Activated CD8-positive, alpha-beta T cell treated with anti-CD3 and anti-CD28 coated beads for 36 hours (primary cell): Measurements from ENCODE around the gene AGR3. TPM values are rescaled to one million over a fixed set of nuclear protein-coding genes. Genes with fewer than 3 reads are reported as not detected.

Experiments
- ATAC-seq: fragments of 200-7000 bp; cut with Tn5 transposase; one replicate; pipeline ENCODE4 v1.10.0; 2021; ENCODE audit warnings: mild to moderate bottlenecking, moderate library complexity
- CTCF ChIA-PET: fragments of 350-600 bp; sonication (Branson Sonifier 250); formaldehyde crosslinking; loops from one replicate; lab custom pipeline; 2021; ENCODE audit warnings: antibody characterized with exemption; lab: Charles Lee
- POLR2A ChIA-PET: fragments of 350-600 bp; sonication (Branson Sonifier 250); formaldehyde crosslinking; loops from one replicate; lab custom pipeline; 2021; ENCODE audit warnings: antibody characterized with exemption; lab: Charles Lee
- DNase-seq: peaks from one replicate; pipeline ENCODE4 v3.0.0-alpha.2; 2020
- H3K27ac Mint-ChIP-seq: one replicate; pipeline ENCODE4 v1.8.0; 2021; ENCODE audit warnings: mild to moderate bottlenecking, mixed read lengths
- H3K27me3 Mint-ChIP-seq: one replicate; pipeline ENCODE4 v1.8.0; 2021; ENCODE audit warnings: mixed read lengths
- H3K36me3 Mint-ChIP-seq: one replicate; pipeline ENCODE4 v1.8.0; 2021; ENCODE audit warnings: low read depth, mixed read lengths
- H3K4me1 Mint-ChIP-seq: one replicate; pipeline ENCODE4 v1.8.0; 2021; ENCODE audit warnings: low read depth, mixed read lengths
- H3K4me3 Mint-ChIP-seq: one replicate; pipeline ENCODE4 v1.8.0; 2021; ENCODE audit warnings: mild to moderate bottlenecking, moderate library complexity, mixed read lengths
- H3K9me3 Mint-ChIP-seq: one replicate; pipeline ENCODE4 v1.8.0; 2021; ENCODE audit warnings: mixed read lengths
- intact Hi-C: fragments of 100-400 bp; cut with micrococcal nuclease; formaldehyde crosslinking; loops from one replicate; pipeline ENCODE4 v1.10.0; 2022
- total RNA-seq, 2 experiments: library from RNA; stranded (reverse); gene quantifications; one replicate each; pipeline ENCODE4 v1.2.3, GENCODE V29; 2021
- TF ChIP-seq, protein P1 (sequence below): fragments of 200-600 bp; IDR thresholded peaks from one replicate; pipeline ENCODE4 v1.8.0; 2022; ENCODE audit warnings: antibody characterized with exemption, mild to moderate bottlenecking

The AGR3 gene
- total RNA-seq, 2 experiments from 2014 or later: not detected

DNA sequence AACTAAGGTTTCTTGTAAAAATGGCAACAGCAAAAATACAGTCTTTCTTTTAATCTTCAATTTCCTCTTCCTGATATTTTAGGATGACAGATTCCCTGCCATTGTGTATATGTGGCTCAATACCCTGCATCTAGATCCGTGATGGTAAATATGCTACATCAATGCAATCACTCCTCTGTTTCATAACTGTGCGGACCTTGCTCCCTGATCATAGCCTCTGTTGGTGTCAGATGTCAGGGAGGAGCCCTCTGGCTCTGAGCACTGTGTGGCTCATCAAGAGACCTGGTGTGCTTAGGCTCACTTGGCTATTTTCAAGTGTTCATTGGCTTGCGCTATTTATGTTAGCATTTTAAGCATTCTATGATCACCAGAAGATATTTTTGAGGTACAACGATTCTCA is 33.0 kb upstream of the AGR3 start:
- intact Hi-C loops: loop anchor here (5.0 kb wide), 1 partner anchor 112 kb away; the partner anchor contains the start of gene AGR2
- H3K4me1 Mint-ChIP-seq: peaks cover 7% of the 10 kb centered on the region
- ChIA-PET POLR2A (no interaction called here), CTCF (interaction anchor here (1.0 to 1.3 kb wide), 3 partner anchors 18 to 113 kb away, joined by 3 read pairs; no protein-coding TSS in a partner anchor)
- no peak overlapping the region for H3K27ac Mint-ChIP-seq
- H3K27me3 Mint-ChIP-seq: peaks cover 1% of the 10 kb centered on the region
- ATAC-seq (no peak), DNase-seq (no peak)
- TF ChIP-seq, protein P1, sequence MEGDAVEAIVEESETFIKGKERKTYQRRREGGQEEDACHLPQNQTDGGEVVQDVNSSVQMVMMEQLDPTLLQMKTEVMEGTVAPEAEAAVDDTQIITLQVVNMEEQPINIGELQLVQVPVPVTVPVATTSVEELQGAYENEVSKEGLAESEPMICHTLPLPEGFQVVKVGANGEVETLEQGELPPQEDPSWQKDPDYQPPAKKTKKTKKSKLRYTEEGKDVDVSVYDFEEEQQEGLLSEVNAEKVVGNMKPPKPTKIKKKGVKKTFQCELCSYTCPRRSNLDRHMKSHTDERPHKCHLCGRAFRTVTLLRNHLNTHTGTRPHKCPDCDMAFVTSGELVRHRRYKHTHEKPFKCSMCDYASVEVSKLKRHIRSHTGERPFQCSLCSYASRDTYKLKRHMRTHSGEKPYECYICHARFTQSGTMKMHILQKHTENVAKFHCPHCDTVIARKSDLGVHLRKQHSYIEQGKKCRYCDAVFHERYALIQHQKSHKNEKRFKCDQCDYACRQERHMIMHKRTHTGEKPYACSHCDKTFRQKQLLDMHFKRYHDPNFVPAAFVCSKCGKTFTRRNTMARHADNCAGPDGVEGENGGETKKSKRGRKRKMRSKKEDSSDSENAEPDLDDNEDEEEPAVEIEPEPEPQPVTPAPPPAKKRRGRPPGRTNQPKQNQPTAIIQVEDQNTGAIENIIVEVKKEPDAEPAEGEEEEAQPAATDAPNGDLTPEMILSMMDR: no peak
- no peaks in the 10 kb centered on the region for H3K9me3 Mint-ChIP-seq
- H3K36me3 Mint-ChIP-seq: no peaks in the 10 kb centered on the region
- H3K4me3 Mint-ChIP-seq: no peak overlapping the region

DNA sequence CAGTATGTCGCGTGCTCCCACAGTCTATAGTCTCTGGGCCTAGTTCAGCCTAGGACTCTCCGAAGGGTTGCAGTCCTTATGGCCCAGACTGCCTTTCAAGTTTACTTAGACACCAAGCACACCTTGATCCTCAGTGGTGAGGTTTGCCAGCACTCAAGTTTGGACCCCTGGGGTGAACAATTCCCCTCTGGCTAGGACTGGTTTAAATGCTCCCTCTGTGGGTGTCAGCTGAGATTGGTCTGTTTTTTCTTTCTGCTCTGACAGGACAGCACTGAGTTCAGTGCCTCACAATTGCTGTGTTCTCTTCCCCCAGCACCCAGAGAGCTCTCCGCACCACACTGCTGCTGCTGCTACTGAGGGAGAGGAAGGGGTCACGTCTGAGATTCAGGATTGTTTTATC is 31.9 kb upstream of the AGR3 start:
- DNase-seq (no peak), ATAC-seq (no peak)
- Mint-ChIP-seq H3K4me1 (peaks cover 7% of the 10 kb centered on the region), H3K36me3 (no peaks in the 10 kb centered on the region), H3K27ac (no peak overlapping the region), H3K27me3 (peaks cover 1% of the 10 kb centered on the region), H3K9me3 (no peaks in the 10 kb centered on the region), H3K4me3 (no peak overlapping the region)
- ChIA-PET CTCF (interaction anchor here (0.7 to 1.3 kb wide), 3 partner anchors 17 to 112 kb away, joined by 3 read pairs; no protein-coding TSS in a partner anchor), POLR2A (no interaction called here)
- intact Hi-C loops: no loop called here
- TF ChIP-seq, protein P1: no peak

DNA sequence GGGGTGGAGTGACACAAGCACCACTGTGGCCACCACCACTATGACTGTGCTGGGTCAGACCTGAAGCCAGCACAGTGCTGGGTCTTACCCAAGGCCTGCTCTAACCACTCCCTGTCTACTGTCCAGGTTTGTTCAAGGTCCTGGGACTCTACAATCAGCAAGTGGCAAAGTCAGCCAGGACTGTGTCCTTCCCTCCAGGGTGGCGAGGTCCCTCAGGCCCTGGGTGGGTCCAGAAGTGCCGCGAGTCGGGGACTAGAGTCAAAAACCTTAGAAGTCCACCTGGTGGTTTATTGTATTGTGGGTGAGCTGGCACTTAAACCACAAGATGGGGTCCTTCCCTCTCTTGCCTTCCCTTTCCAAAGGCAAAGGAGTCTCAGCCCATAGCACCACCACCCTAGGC is 30.8 kb upstream of the AGR3 start:
- CTCF ChIA-PET: no interaction called here
- no peak for DNase-seq
- no peaks in the 10 kb centered on the region for H3K36me3 Mint-ChIP-seq
- POLR2A ChIA-PET: no interaction called here
- H3K27ac Mint-ChIP-seq: no peak overlapping the region
- intact Hi-C loops: no loop called here
- peaks cover 7% of the 10 kb centered on the region for H3K4me1 Mint-ChIP-seq
- no peak for ATAC-seq
- H3K9me3 Mint-ChIP-seq: no peaks in the 10 kb centered on the region
- TF ChIP-seq, protein P1: no peak
- no peak overlapping the region for H3K4me3 Mint-ChIP-seq
- peaks cover 1% of the 10 kb centered on the region for H3K27me3 Mint-ChIP-seq

DNA sequence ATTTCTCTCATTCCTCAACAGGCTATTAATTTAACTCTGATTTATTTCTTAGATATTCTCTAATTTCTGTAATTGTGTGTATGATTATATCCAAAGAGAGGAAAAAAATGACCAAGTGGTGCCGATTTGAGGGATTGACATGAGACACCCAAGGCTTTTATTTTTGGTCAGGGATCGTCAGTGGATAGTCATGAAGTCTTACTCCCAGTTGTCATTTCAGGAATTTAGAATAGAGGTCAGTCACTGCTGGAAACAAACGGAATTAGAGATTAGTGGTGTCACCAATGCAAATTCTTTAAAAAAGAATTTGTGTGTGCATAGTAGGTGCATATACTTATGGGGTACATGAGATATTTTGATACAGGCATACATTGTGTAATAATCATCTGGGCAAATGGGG is 26.8 kb upstream of the AGR3 start:
- no peak for ATAC-seq
- ChIA-PET POLR2A (no interaction called here), CTCF (interaction anchor here (0.9 to 1.0 kb wide), 2 partner anchors 10 to 13 kb away, joined by 3 to 4 read pairs; no protein-coding TSS in a partner anchor)
- DNase-seq: no peak
- Mint-ChIP-seq H3K36me3 (no peaks in the 10 kb centered on the region), H3K27me3 (peaks cover 1% of the 10 kb centered on the region), H3K4me3 (no peak overlapping the region), H3K27ac (no peak overlapping the region), H3K4me1 (no peaks in the 10 kb centered on the region), H3K9me3 (no peaks in the 10 kb centered on the region)
- TF ChIP-seq, protein P1: no peak
- intact Hi-C loops: no loop called here

DNA sequence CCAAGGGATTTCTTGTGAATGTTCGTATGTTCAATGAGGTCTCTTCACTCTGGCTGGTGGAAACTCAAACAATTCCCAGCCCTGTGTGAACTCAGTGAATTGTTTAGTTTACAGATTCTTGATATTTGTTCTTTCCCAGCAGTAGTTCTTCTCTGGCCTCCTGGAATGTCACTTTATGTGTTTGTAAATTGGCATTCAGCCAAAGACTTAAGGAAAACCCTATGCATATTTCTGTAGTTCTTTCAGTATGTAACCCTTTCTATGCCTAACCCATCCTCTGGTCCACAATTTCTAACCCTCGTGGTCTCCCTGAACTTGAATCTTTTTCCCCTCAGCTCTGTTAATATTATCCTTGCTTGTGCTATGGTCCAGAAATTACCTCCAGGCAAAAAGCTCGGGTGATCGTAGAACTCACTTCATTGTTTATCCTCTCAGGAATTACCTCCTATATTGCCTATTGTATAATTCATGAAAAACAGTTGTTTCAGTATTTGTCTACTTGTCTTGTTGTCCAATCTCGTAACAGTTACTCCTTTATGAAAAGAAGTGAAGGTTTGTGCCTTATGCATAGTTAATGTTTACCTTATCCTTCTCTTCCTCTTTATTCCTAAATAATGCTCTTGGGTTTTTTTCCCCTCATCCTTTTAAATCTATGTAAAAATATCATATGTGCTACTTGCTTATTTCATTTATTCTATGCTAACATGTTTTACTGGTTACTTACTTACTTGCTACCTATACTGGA is 23.7 kb upstream of the AGR3 start:
- POLR2A ChIA-PET: no interaction called here
- Mint-ChIP-seq H3K27me3 (peaks cover 1% of the 10 kb centered on the region), H3K9me3 (no peaks in the 10 kb centered on the region), H3K36me3 (no peaks in the 10 kb centered on the region), H3K4me1 (no peaks in the 10 kb centered on the region), H3K27ac (no peak overlapping the region), H3K4me3 (no peak overlapping the region)
- TF ChIP-seq, protein P1: no peak
- DNase-seq (no peak), ATAC-seq (no peak)
- CTCF ChIA-PET: interaction anchor here (0.7 to 2.3 kb wide), 3 partner anchors 13 to 16 kb away, joined by 3 to 10 read pairs (median 4); no protein-coding TSS in a partner anchor
- intact Hi-C loops: no loop called here
